Keratinocyte (primary cell): ENCODE data around the gene FRAS1. TPM values are rescaled to one million over a fixed set of nuclear protein-coding genes. Genes with fewer than 3 reads are reported as not detected.

Source experiments
- DNase-seq: peaks from one replicate; pipeline ENCODE4 v3.0.0-alpha.2; 2011; ENCODE audit warnings: low read depth, missing footprints, low spot score
- FAIRE-seq: peaks from 2 replicates; lab custom pipeline; 2011; peaks lifted over from hg19 to GRCh38; lab: Jason Lieb, UNC
- H2AFZ ChIP-seq: 2 replicates; pipeline ENCODE4 v1.6.0; 2012; ENCODE audit warnings: low read length, control low read depth, inconsistent platforms; ENCODE audit not compliant: control insufficient read depth
- H3K27ac ChIP-seq: 2 replicates; pipeline ENCODE4 v1.5.1; 2011; ENCODE audit warnings: low read length; ENCODE audit not compliant: control insufficient read depth, insufficient read depth
- H3K27me3 ChIP-seq: 3 replicates; pipeline ENCODE4 v1.6.0; 2011; ENCODE audit warnings: low read length; ENCODE audit not compliant: control insufficient read depth, insufficient read depth; ENCODE audit errors: extremely low read depth
- H3K36me3 ChIP-seq, 2 experiments: 2 replicates in 1 of 2; 3 replicates in 1 of 2; pipeline ENCODE4 v1.5.1; 2011; ENCODE audit warnings: low read length in 2 of 2, mild to moderate bottlenecking in 1 of 2; ENCODE audit not compliant: control insufficient read depth in 2 of 2, insufficient read depth in 2 of 2; ENCODE audit errors: extremely low read depth in 1 of 2
- H3K4me1 ChIP-seq: 3 replicates; pipeline ENCODE4 v1.5.1; 2011; ENCODE audit warnings: low read length; ENCODE audit not compliant: control insufficient read depth, insufficient read depth; ENCODE audit errors: extremely low read depth
- H3K4me2 ChIP-seq: 3 replicates; pipeline ENCODE4 v1.6.0; 2011; ENCODE audit warnings: low read depth, low read length; ENCODE audit not compliant: control insufficient read depth, insufficient read depth; ENCODE audit errors: extremely low read depth
- H3K4me3 ChIP-seq, 3 experiments: fragments of 200-600 bp in 1 of 3; sonication (generic) in 1 of 3; 2 replicates in 2 of 3; 3 replicates in 1 of 3; pipeline ENCODE4 v1.5.1; 2011 to 2016; ENCODE audit warnings: low read length in 3 of 3, mild to moderate bottlenecking in 3 of 3, control low read depth in 2 of 3, inconsistent platforms in 1 of 3, low read depth in 1 of 3, mixed read lengths in 1 of 3, mixed run types in 1 of 3, moderate library complexity in 1 of 3; ENCODE audit not compliant: control insufficient read depth in 2 of 3, insufficient read depth in 2 of 3; ENCODE audit errors: extremely low read depth in 1 of 3
- H3K79me2 ChIP-seq: 2 replicates; pipeline ENCODE4 v1.6.0; 2012; ENCODE audit warnings: low read length; ENCODE audit not compliant: control insufficient read depth, insufficient read depth
- H3K9ac ChIP-seq: 3 replicates; pipeline ENCODE4 v1.6.0; 2011; ENCODE audit warnings: low read length; ENCODE audit not compliant: control insufficient read depth, insufficient read depth; ENCODE audit errors: extremely low read depth
- H3K9me1 ChIP-seq: 3 replicates; pipeline ENCODE4 v1.6.0; 2011; ENCODE audit warnings: low read length; ENCODE audit not compliant: control insufficient read depth, insufficient read depth; ENCODE audit errors: extremely low read depth
- H3K9me3 ChIP-seq: 2 replicates; pipeline ENCODE4 v1.5.1; 2012; ENCODE audit warnings: low read depth, low read length; ENCODE audit not compliant: control insufficient read depth
- H4K20me1 ChIP-seq: 3 replicates; pipeline ENCODE4 v1.6.0; 2011; ENCODE audit warnings: low read length; ENCODE audit not compliant: control insufficient read depth, insufficient read depth; ENCODE audit errors: extremely low read depth
- CTCF ChIP-seq, 3 experiments: IDR thresholded peaks in 1 of 3; conservative IDR thresholded peaks in 1 of 3; optimal IDR thresholded peaks in 1 of 3; 2 replicates in 2 of 3; 3 replicates in 1 of 3; pipeline versions ENCODE3 to v1.5.1; 2011; ENCODE audit warnings: low read length in 3 of 3, mild to moderate bottlenecking in 3 of 3, moderate library complexity in 2 of 3, control low read depth in 1 of 3, inconsistent platforms in 1 of 3; ENCODE audit not compliant: insufficient read depth in 2 of 3; ENCODE audit errors: extremely low read depth in 1 of 3
- EZH2 ChIP-seq: IDR thresholded peaks from one replicate; pipeline ENCODE4 v1.6.1; 2012; ENCODE audit warnings: inconsistent platforms, mild to moderate bottlenecking, low read length, moderate library complexity
- dilution Hi-C: fragments of 300-500 bp; cut with MboI; formaldehyde crosslinking; loops from one replicate; pipeline ENCODE4 v1.7.0; 2020; ENCODE audit warnings: low sequenced_read_pairs; ENCODE audit not compliant: extremely low pct_ligation_motif_present
- polyA plus RNA-seq, 5 experiments: library from polyadenylated mRNA; depleted of rRNA in 3 of 5; stranded (reverse) in 3 of 5; stranded (forward) in 1 of 5; unstranded in 1 of 5; fragments of >200 nt; gene quantifications; 1 replicate in 1 of 5; 2 replicates in 3 of 5; 3 replicates in 1 of 5; pipeline versions ENCODE4 v1.2.1 to v1.2.3, GENCODE V29; 2011 to 2012; ENCODE audit warnings: missing spikeins in 2 of 5, low read depth in 1 of 5, low replicate concordance in 1 of 5

The FRAS1 gene
- polyA plus RNA-seq, 1 donor (not counting 4 experiments of a cell fraction or from before 2014, with no cell fraction given): 3.5 TPM

- no peaks in the 10 kb centered on the region for H3K79me2 ChIP-seq
- dilution Hi-C loops: no loop called here
- FAIRE-seq: peak; percentile 60
- no peaks in the 10 kb centered on the region for H3K9me1 ChIP-seq
- no peaks in the 10 kb centered on the region for H3K9me3 ChIP-seq
- H3K4me1 ChIP-seq: no peaks in the 10 kb centered on the region
- H3K4me2 ChIP-seq: no peak overlapping the region
- H3K27me3 ChIP-seq: no peaks in the 10 kb centered on the region
- no peak overlapping the region for H2AFZ ChIP-seq
- TF ChIP-seq CTCF (optimal IDR thresholded peaks at IDR 0.05 in 1 of 3, IDR thresholded peaks at IDR 0.05 in 1 of 3, conservative IDR thresholded peaks at IDR 0.05 in 1 of 3; ENCODE audit: extremely low read depth in 1 of 3, insufficient read depth in 2 of 3, low read length in 3 of 3) (peak in 2 of 3 experiments; percentile 51), EZH2 (no peak)
- no peak overlapping the region for H3K27ac ChIP-seq
- H4K20me1 ChIP-seq: no peaks in the 10 kb centered on the region
- peaks cover 0 to 5% of the 10 kb centered on the region in 2 experiments for H3K36me3 ChIP-seq
- H3K9ac ChIP-seq: no peak overlapping the region
- no peak for DNase-seq
- H3K4me3 ChIP-seq: no peak overlapping the region
Observed at GRCh38 chr4:78517050-78517652, 460.0 kb downstream of the FRAS1 start.

- Histone ChIP-seq H3K9me1 (no peaks in the 10 kb centered on the region), H3K9ac (no peak overlapping the region), H3K27me3 (no peaks in the 10 kb centered on the region), H3K27ac (no peak overlapping the region), H3K4me1 (no peaks in the 10 kb centered on the region), H3K4me2 (no peak overlapping the region), H2AFZ (no peak overlapping the region), H3K79me2 (no peaks in the 10 kb centered on the region), H4K20me1 (no peaks in the 10 kb centered on the region), H3K9me3 (no peaks in the 10 kb centered on the region), H3K36me3 (peaks cover 0 to 5% of the 10 kb centered on the region in 2 experiments), H3K4me3 (no peak overlapping the region)
- dilution Hi-C loops: no loop called here
- no peak for FAIRE-seq
- DNase-seq: no peak
- TF ChIP-seq EZH2 (no peak), CTCF (optimal IDR thresholded peaks at IDR 0.05 in 1 of 3, IDR thresholded peaks at IDR 0.05 in 1 of 3, conservative IDR thresholded peaks at IDR 0.05 in 1 of 3; ENCODE audit: extremely low read depth in 1 of 3, insufficient read depth in 2 of 3, low read length in 3 of 3) (no peak)
Observed at GRCh38 chr4:78518561-78518960, 461.4 kb downstream of the FRAS1 start.
